Stimulated activated CD4-positive, alpha-beta T cell treated with anti-CD3 and anti-CD28 coated beads, Interleukin-4, amount 100 ng/mL, for 1 hour (primary cell): ENCODE measurements around the gene PHC2.

ENCODE experiments used
- DNase-seq: peaks from one replicate; pipeline ENCODE4 v3.0.0-alpha.2; 2020

Gene PHC2

GRCh38 chr1:33346533-33346926 is 84.4 kb downstream of the PHC2 start:
- no peak for DNase-seq

GRCh38 chr1:33344896-33345560 is 85.9 kb downstream of the PHC2 start:
- DNase-seq: no peak

GRCh38 chr1:33343539-33343938 is 87.4 kb downstream of the PHC2 start:
- no peak for DNase-seq

GRCh38 chr1:33342041-33342723 is 88.7 kb downstream of the PHC2 start:
- DNase-seq: no peak

GRCh38 chr1:33341190-33341589 is 89.7 kb downstream of the PHC2 start:
- DNase-seq: no peak

GRCh38 chr1:33339413-33339812 is 91.5 kb downstream of the PHC2 start:
- DNase-seq: no peak

- DNase-seq: no peak
Observed at GRCh38 chr1:33338440-33339211, 92.3 kb downstream of the PHC2 start.

- no peak for DNase-seq
Observed at GRCh38 chr1:33338048-33338439, 92.9 kb downstream of the PHC2 start.

- DNase-seq: no peak
Observed at GRCh38 chr1:33337441-33337840, 93.5 kb downstream of the PHC2 start.

- no peak for DNase-seq
Observed at GRCh38 chr1:33336580-33336979, 94.3 kb downstream of the PHC2 start.

- DNase-seq: no peak
Observed at GRCh38 chr1:33335020-33335419, 95.9 kb downstream of the PHC2 start.

GRCh38 chr1:33334081-33334552 is 96.8 kb downstream of the PHC2 start:
- no peak for DNase-seq

GRCh38 chr1:33332881-33333280 is 98.0 kb downstream of the PHC2 start:
- no peak for DNase-seq

- DNase-seq: no peak
Observed at GRCh38 chr1:33332357-33332789, 98.5 kb downstream of the PHC2 start.

- DNase-seq: no peak
Observed at GRCh38 chr1:33331444-33332356, 99.2 kb downstream of the PHC2 start.

- DNase-seq: no peak
Observed at GRCh38 chr1:33330906-33331305, 100.0 kb downstream of the PHC2 start.

- no peak for DNase-seq
Observed at GRCh38 chr1:33330361-33330890, 100.5 kb downstream of the PHC2 start.

- no peak for DNase-seq
Observed at GRCh38 chr1:33329600-33330305, 101.1 kb downstream of the PHC2 start.

- no peak for DNase-seq
Observed at GRCh38 chr1:33328817-33329216, 102.1 kb downstream of the PHC2 start.

GRCh38 chr1:33327587-33328325 is 103.1 kb downstream of the PHC2 start:
- no peak for DNase-seq

GRCh38 chr1:33326785-33327184 is 104.1 kb downstream of the PHC2 start:
- DNase-seq: no peak
